ENCODE data around the gene CPVL. TPM values are rescaled to one million over a fixed set of nuclear protein-coding genes. Genes with fewer than 3 reads are reported as not detected.

CPVL gene
- total RNA-seq, 4 donors from 2014 or later, result 3.9 to 34.1 (median 15.7) TPM

DNA sequence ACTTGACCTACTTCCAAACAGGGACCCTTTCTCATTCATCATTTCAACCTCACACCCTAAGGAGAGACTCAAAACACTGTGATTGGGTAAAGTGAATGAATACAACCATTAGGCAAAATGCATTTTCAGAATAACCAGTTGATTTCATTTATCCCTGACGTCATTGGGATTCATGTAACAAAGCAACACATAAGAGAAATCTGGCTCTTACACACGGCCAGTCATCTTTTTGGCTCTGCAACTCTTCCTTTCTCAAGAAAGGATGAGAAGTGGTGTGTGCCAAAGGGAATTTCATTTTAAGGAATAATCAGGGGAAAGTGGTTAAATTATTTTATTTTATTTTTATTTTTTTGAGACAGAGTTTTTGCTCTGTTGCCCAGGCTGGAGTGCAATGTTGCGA is 83.1 kb downstream of the CPVL start:
- no peak for TF ChIP-seq POLR2A (IDR thresholded peaks at IDR 0.05)
- no peak for TF ChIP-seq CTCF (IDR thresholded peaks at IDR 0.05)
- Histone ChIP-seq H3K27ac (no peak overlapping the region), H3K27me3 (no peaks in the 10 kb centered on the region), H3K4me3 (no peak overlapping the region), H3K36me3 (no peaks in the 10 kb centered on the region), H3K4me1 (no peaks in the 10 kb centered on the region), H3K9me3 (no peaks in the 10 kb centered on the region)
- intact Hi-C loops (cut with DNase I), result no loop called here
- no peak for DNase-seq
- 67 to 69% methylated on average over 3 of the region's 3 CpGs for WGBS, 2 donors

DNA sequence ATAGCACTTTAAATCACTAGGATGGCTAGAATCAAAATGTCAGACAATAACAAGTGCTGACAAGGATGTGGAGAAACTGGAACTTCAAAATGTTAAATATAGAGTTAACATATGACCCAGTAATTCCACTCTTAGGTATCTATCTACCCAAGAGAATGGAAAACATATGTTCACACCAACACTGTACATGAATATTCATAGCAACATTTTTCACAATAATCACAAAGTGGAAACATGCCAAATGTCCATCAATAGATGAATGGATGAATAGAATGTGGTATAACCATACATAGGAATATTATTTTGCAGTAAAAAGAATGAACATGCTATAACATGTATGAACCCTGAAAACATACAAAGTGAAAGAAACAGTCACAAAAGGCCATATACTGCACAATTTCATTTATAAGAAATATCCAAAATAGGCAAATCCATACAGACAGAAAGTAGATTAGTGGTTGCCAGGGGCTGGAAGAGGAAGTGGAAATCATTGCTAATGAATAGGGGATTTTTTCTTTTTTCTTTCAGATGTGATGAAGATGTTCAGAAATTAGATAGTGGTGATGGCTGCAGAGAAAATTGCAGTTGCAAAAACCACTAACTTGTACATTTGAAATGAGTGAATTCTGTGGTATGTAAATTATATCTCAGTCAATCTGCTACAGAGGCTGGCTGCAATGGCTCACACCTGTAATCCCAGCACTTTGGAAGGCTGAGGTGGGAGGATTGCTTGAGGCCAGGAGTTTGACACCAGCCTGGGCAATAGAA is 93.0 kb downstream of the CPVL start:
- Histone ChIP-seq H3K9me3 (peaks cover 0 to 3% (median 0%) of the 10 kb centered on the region in 3 donors), H3K36me3 (no peaks in the 10 kb centered on the region), H3K4me1 (no peaks in the 10 kb centered on the region), H3K4me3 (no peak overlapping the region), H3K27ac (no peak overlapping the region), H3K27me3 (no peaks in the 10 kb centered on the region)
- TF ChIP-seq CTCF (IDR thresholded peaks at IDR 0.05) (no peak), POLR2A (IDR thresholded peaks at IDR 0.05) (no peak)
- no peak for DNase-seq
- intact Hi-C loops (cut with DNase I), result no loop called here

DNA sequence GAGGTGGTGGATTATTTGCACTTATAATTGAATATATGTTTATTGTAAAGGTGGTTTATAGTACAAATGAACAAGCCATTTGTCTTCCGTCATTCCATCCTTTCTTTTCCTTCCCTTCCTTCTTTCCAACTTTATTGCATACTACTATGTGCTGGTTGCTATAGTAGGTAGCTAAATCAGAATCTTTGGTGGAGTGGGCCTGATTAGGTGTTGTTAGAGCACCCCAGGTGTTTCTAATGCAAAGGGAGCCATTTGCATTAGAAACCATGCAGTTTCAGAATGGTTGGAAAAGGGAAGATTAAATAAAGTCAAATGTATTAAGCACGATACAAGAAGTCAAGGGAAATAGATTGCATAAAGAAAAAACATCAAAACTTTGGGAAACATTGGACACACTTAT is 99.4 kb downstream of the CPVL start:
- WGBS, 2 donors, result 84 to 92% methylated on average over 2 of the region's 2 CpGs
- H3K27ac ChIP-seq, result no peak overlapping the region
- DNase-seq, result no peak
- H3K27me3 ChIP-seq, result no peaks in the 10 kb centered on the region
- H3K36me3 ChIP-seq, result no peaks in the 10 kb centered on the region
- TF ChIP-seq POLR2A (IDR thresholded peaks at IDR 0.05), result no peak
- TF ChIP-seq CTCF (IDR thresholded peaks at IDR 0.05), result no peak
- intact Hi-C loops (cut with DNase I), result no loop called here
- no peak overlapping the region for H3K4me3 ChIP-seq
- H3K9me3 ChIP-seq, result no peaks in the 10 kb centered on the region
- peaks cover 0 to 3% (median 0%) of the 10 kb centered on the region in 3 donors for H3K4me1 ChIP-seq

DNA sequence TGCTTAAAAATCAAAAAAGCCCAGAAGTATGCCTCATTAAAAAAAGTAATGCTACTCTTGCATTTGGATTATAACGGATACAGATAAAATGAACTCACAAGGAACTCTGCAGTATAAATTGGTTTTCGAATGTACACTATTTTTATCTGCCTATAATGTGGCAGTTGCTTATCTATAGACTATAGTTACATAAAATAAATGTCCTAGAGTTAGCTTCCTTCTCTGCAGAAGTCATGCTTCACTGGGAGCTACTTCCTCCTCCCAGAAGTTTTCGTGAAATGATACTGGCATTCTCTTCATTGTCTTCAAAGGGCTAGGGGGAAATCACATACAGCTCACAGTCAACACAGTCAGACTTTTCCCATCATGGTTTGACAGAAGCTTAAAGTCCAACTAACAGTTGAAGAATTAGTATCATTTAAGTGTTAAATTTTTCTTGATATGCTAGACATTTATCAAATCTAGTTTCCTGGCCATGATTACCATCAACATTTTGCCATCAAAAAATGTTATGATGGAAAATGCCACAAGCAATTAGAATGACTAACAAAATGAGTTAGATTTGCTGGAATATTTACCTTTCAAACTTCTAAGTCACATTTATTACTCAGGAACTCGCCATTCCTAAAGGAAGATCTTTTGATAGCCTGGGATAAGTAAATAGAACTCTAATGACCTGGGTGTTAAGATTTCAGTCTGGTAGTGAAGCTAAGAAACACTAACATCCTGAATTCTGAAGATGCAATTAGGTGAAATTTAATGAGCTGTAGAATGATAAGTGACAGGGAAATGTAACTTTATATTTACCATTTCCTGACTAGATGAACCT is 100.9 kb downstream of the CPVL start:
- no peaks in the 10 kb centered on the region for H3K27me3 ChIP-seq
- no peaks in the 10 kb centered on the region for H3K36me3 ChIP-seq
- 66 to 71% methylated on average over 4 of the region's 4 CpGs for WGBS, 2 donors
- TF ChIP-seq POLR2A (IDR thresholded peaks at IDR 0.05) (no peak), CTCF (IDR thresholded peaks at IDR 0.05) (no peak)
- no peak for DNase-seq
- no peak overlapping the region for H3K27ac ChIP-seq
- H3K4me1 ChIP-seq, result peaks cover 0 to 8% (median 0%) of the 10 kb centered on the region in 3 donors
- no peaks in the 10 kb centered on the region for H3K9me3 ChIP-seq
- no peak overlapping the region for H3K4me3 ChIP-seq
- intact Hi-C loops (cut with DNase I), result no loop called here

GRCh38 chr7:29044554-29044953 is 101.8 kb downstream of the CPVL start:
- Histone ChIP-seq H3K4me3 (no peak overlapping the region), H3K9me3 (no peaks in the 10 kb centered on the region), H3K36me3 (no peaks in the 10 kb centered on the region), H3K27ac (no peak overlapping the region), H3K4me1 (peaks cover 0 to 17% (median 6%) of the 10 kb centered on the region in 3 donors), H3K27me3 (no peaks in the 10 kb centered on the region)
- no peak for TF ChIP-seq CTCF (IDR thresholded peaks at IDR 0.05)
- DNase-seq, result no peak
- intact Hi-C loops (cut with DNase I), result no loop called here
- 68 to 87% methylated on average over 5 of the region's 5 CpGs for WGBS, 2 donors

Measured in esophagus squamous epithelium (tissue), 5 donors.